Measurements from ENCODE around the gene CHRNG.

DNA sequence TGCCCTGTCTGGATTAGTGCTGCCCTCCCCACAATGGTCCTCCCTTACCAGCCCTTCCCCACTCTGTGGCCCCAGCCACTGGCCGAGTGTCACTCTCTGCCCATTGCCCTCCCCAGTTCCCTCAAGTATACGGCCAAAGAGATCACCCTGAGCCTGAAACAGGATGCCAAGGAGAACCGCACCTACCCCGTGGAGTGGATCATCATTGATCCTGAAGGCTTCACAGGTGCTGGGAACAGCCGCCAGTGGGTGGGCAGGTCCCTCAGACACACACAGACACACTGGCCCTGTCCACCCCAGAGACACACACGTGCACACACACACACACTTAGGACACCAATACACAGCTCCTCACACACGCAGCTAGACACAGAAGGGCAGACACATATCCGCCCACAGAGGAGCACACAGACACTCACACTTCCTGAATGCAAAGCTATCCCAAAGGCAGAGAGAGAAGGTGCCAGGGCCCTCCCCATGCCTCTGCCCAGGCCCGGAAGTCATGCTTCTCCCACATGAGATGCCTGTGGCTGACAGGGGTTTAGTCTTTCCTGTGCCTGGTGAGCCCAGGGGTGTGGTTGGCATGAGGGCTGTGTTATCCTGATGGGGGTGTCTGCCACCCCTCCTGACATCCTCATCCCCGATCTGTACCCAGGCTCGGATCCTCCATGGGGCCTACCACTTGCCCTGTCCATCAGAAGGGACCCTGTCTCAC lies 10.6 kb upstream of the CHRNG start:
- no peak for TF ChIP-seq POLR2A (IDR thresholded peaks at IDR 0.05)
- no peak for TF ChIP-seq EP300 (IDR thresholded peaks at IDR 0.05; ENCODE audit: low read depth)
- TF ChIP-seq, protein P1, sequence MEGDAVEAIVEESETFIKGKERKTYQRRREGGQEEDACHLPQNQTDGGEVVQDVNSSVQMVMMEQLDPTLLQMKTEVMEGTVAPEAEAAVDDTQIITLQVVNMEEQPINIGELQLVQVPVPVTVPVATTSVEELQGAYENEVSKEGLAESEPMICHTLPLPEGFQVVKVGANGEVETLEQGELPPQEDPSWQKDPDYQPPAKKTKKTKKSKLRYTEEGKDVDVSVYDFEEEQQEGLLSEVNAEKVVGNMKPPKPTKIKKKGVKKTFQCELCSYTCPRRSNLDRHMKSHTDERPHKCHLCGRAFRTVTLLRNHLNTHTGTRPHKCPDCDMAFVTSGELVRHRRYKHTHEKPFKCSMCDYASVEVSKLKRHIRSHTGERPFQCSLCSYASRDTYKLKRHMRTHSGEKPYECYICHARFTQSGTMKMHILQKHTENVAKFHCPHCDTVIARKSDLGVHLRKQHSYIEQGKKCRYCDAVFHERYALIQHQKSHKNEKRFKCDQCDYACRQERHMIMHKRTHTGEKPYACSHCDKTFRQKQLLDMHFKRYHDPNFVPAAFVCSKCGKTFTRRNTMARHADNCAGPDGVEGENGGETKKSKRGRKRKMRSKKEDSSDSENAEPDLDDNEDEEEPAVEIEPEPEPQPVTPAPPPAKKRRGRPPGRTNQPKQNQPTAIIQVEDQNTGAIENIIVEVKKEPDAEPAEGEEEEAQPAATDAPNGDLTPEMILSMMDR (IDR thresholded peaks at IDR 0.05): no peak
